ENCODE measurements around the gene ANKRD24. TPM values are rescaled to one million over a fixed set of nuclear protein-coding genes. Genes with fewer than 3 reads are reported as not detected.

The ANKRD24 gene
- total RNA-seq, 4 donors from 2014 or later, result 0.30 to 1.7 (median 0.61) TPM

GRCh38 chr19:4174213-4174894 lies 8.1 kb upstream of the ANKRD24 start:
- Histone ChIP-seq H3K36me3 (peaks cover 0 to 54% (median 0%) of the 10 kb centered on the region in 3 donors), H3K4me3 (no peak overlapping the region), H3K27ac (no peak overlapping the region), H3K27me3 (peaks cover 0 to 29% of the 10 kb centered on the region in 2 donors), H3K9me3 (no peaks in the 10 kb centered on the region), H3K4me1 (peaks cover 0 to 8% (median 0%) of the 10 kb centered on the region in 4 donors)
- 83 to 84% methylated on average over 15 to 20 of the region's 21 CpGs for WGBS, 2 donors
- DNase-seq (ENCODE audit: low spot score in 2 of 2), result no peak
- no peak for TF ChIP-seq EP300 (IDR thresholded peaks at IDR 0.05)
- TF ChIP-seq CTCF (IDR thresholded peaks at IDR 0.05), result no peak
- TF ChIP-seq POLR2A (IDR thresholded peaks at IDR 0.05), result no peak

- Histone ChIP-seq H3K4me3 (no peak overlapping the region), H3K9me3 (no peaks in the 10 kb centered on the region), H3K27me3 (peaks cover 0 to 26% of the 10 kb centered on the region in 2 donors), H3K4me1 (peaks cover 0 to 8% (median 0%) of the 10 kb centered on the region in 4 donors), H3K27ac (no peak overlapping the region), H3K36me3 (peaks cover 0 to 61% (median 0%) of the 10 kb centered on the region in 3 donors)
- TF ChIP-seq CTCF (IDR thresholded peaks at IDR 0.05) (no peak), EP300 (IDR thresholded peaks at IDR 0.05) (no peak), POLR2A (IDR thresholded peaks at IDR 0.05) (no peak)
- WGBS, 2 donors, result 79 to 84% methylated on average over 28 to 31 of the region's 41 CpGs
- DNase-seq (ENCODE audit: low spot score in 2 of 2), result no peak
Observed at GRCh38 chr19:4174895-4175668, 7.4 kb upstream of the ANKRD24 start.

- TF ChIP-seq EP300 (IDR thresholded peaks at IDR 0.05) (no peak), POLR2A (IDR thresholded peaks at IDR 0.05) (no peak), CTCF (IDR thresholded peaks at IDR 0.05) (no peak)
- H3K9me3 ChIP-seq, result no peaks in the 10 kb centered on the region
Observed at GRCh38 chr19:4175669-4175931, 6.9 kb upstream of the ANKRD24 start.

GRCh38 chr19:4177146-4177545 lies 5.3 kb upstream of the ANKRD24 start:
- Histone ChIP-seq H3K4me1 (peaks cover 0 to 25% (median 11%) of the 10 kb centered on the region in 4 donors), H3K36me3 (peaks cover 0 to 68% (median 0%) of the 10 kb centered on the region in 3 donors), H3K27me3 (peaks cover 0 to 12% of the 10 kb centered on the region in 2 donors), H3K9me3 (no peaks in the 10 kb centered on the region), H3K27ac (no peak overlapping the region), H3K4me3 (no peak overlapping the region)
- 94 to 97% methylated on average over 5 of the region's 5 CpGs for WGBS, 2 donors
- TF ChIP-seq CTCF (IDR thresholded peaks at IDR 0.05), result no peak
- no peak for TF ChIP-seq POLR2A (IDR thresholded peaks at IDR 0.05)
- TF ChIP-seq EP300 (IDR thresholded peaks at IDR 0.05), result no peak
- no peak for DNase-seq (ENCODE audit: low spot score in 2 of 2)

More at GRCh38 chr19:4175669-4175931, 6.9 kb upstream of the ANKRD24 start:
- 90 to 95% methylated on average over 6 to 11 of the region's 12 CpGs for WGBS, 2 donors
- peaks cover 0 to 26% of the 10 kb centered on the region in 2 donors for H3K27me3 ChIP-seq
- H3K4me1 ChIP-seq, result peaks cover 0 to 11% (median 0%) of the 10 kb centered on the region in 4 donors
- H3K36me3 ChIP-seq, result peaks cover 0 to 67% (median 0%) of the 10 kb centered on the region in 3 donors
- no peak overlapping the region for H3K4me3 ChIP-seq
- H3K27ac ChIP-seq, result no peak overlapping the region
- DNase-seq (ENCODE audit: low spot score in 2 of 2), result no peak

GRCh38 chr19:4178990-4179389 lies 3.5 kb upstream of the ANKRD24 start:
- no peak for DNase-seq (ENCODE audit: low spot score in 2 of 2)
- TF ChIP-seq CTCF (IDR thresholded peaks at IDR 0.05), result no peak
- TF ChIP-seq POLR2A (IDR thresholded peaks at IDR 0.05), result no peak
- no peak for TF ChIP-seq EP300 (IDR thresholded peaks at IDR 0.05)
- no peak overlapping the region for H3K27ac ChIP-seq
- H3K4me3 ChIP-seq, result no peak overlapping the region
- WGBS, 2 donors, result 85 to 90% methylated on average over 18 of the region's 18 CpGs
- peaks cover 0 to 68% (median 0%) of the 10 kb centered on the region in 3 donors for H3K36me3 ChIP-seq
- no peaks in the 10 kb centered on the region for H3K27me3 ChIP-seq
- H3K9me3 ChIP-seq, result no peaks in the 10 kb centered on the region
- H3K4me1 ChIP-seq, result peaks cover 0 to 29% (median 15%) of the 10 kb centered on the region in 4 donors

All from tibial nerve (tissue), 4 donors.